Caco-2 (cell line): Measurements from ENCODE around the gene RPL39L. TPM values are rescaled to one million over a fixed set of nuclear protein-coding genes. Genes with fewer than 3 reads are reported as not detected.

Experiments
- BruUV-seq: library from RNA; stranded (reverse); fragments of 400-500 nt; replicated peaks from 2 replicates; lab custom pipeline; 2021; lab: Mats Ljungman, UMichigan
- CTCF ChIA-PET: fragments of 300-600 bp; sonication (Branson Sonifier 250); formaldehyde crosslinking; loops from one replicate; lab custom pipeline; 2022; ENCODE audit warnings: antibody characterized with exemption; lab: Charles Lee
- POLR2A ChIA-PET: fragments of 300-600 bp; sonication (Branson Sonifier 250); formaldehyde crosslinking; loops from one replicate; lab custom pipeline; 2022; ENCODE audit warnings: antibody characterized with exemption; lab: Charles Lee
- DNase-seq, 2 experiments: peaks; one replicate each; pipeline versions ENCODE4 v3.0.0 to v3.0.0-alpha.2; 2020 to 2022
- H3K27me3 ChIP-seq: replicated peaks from 2 replicates; pipeline ENCODE4 v1.6.0; 2011; ENCODE audit warnings: low read length; ENCODE audit not compliant: control insufficient read depth, insufficient read depth
- H3K36me3 ChIP-seq: 2 replicates; pipeline ENCODE4 v1.5.1; 2011; ENCODE audit warnings: low read length; ENCODE audit not compliant: control insufficient read depth, insufficient read depth
- H3K4me1 ChIP-seq: fragments of 250-450 bp; sonication (Bioruptor Pico); 2 replicates; pipeline ENCODE4 v1.5.1; 2020; ENCODE audit warnings: mild to moderate bottlenecking
- H3K4me3 ChIP-seq: 2 replicates; pipeline ENCODE4 v1.5.1; 2011; ENCODE audit warnings: low read depth, mild to moderate bottlenecking, control low read depth, low read length
- H3K9me3 ChIP-seq: fragments of 250-450 bp; sonication (Bioruptor Pico); 2 replicates; pipeline ENCODE4 v1.5.1; 2020; ENCODE audit warnings: mild to moderate bottlenecking, moderate library complexity
- H3K27ac Mint-ChIP-seq: one replicate; pipeline ENCODE4 v1.8.0; 2022; ENCODE audit warnings: mixed read lengths; ENCODE audit not compliant: unreplicated experiment
- H3K27me3 Mint-ChIP-seq: one replicate; pipeline ENCODE4 v1.8.0; 2022; ENCODE audit warnings: mixed read lengths; ENCODE audit not compliant: insufficient read depth, unreplicated experiment
- H3K36me3 Mint-ChIP-seq: one replicate; pipeline ENCODE4 v1.8.0; 2022; ENCODE audit warnings: mild to moderate bottlenecking, mixed read lengths; ENCODE audit not compliant: insufficient read depth, unreplicated experiment
- H3K4me1 Mint-ChIP-seq: one replicate; pipeline ENCODE4 v1.8.0; 2022; ENCODE audit warnings: low read depth, mixed read lengths; ENCODE audit not compliant: unreplicated experiment
- H3K4me3 Mint-ChIP-seq: one replicate; pipeline ENCODE4 v1.8.0; 2022; ENCODE audit warnings: mild to moderate bottlenecking, moderate library complexity, mixed read lengths; ENCODE audit not compliant: unreplicated experiment
- H3K9me3 Mint-ChIP-seq: one replicate; pipeline ENCODE4 v1.8.0; 2022; ENCODE audit warnings: mixed read lengths; ENCODE audit not compliant: unreplicated experiment
- intact Hi-C: fragments of 100-400 bp; cut with micrococcal nuclease; formaldehyde crosslinking; loops from one replicate; pipeline ENCODE4 v1.10.0; 2022; ENCODE audit not compliant: unreplicated experiment
- total RNA-seq: library from RNA; stranded (reverse); gene quantifications from 2 replicates; pipeline ENCODE4 v1.2.3, GENCODE V29; 2022
- TF ChIP-seq, protein P1 (sequence below), 2 experiments: fragments of 200-600 bp in 1 of 2; IDR thresholded peaks; 1 replicate in 1 of 2; 2 replicates in 1 of 2; pipeline versions ENCODE4 v1.5.1 to v1.8.0; 2011 to 2022; ENCODE audit warnings: antibody characterized with exemption in 1 of 2, control low read depth in 1 of 2, inconsistent platforms in 1 of 2, low read depth in 1 of 2, low read length in 1 of 2, mild to moderate bottlenecking in 1 of 2, moderate library complexity in 1 of 2; ENCODE audit not compliant: insufficient read depth in 1 of 2, severe bottlenecking in 1 of 2, unreplicated experiment in 1 of 2

RPL39L gene
- total RNA-seq, 1 experiment from 2014 or later, result 1.8 TPM

DNA sequence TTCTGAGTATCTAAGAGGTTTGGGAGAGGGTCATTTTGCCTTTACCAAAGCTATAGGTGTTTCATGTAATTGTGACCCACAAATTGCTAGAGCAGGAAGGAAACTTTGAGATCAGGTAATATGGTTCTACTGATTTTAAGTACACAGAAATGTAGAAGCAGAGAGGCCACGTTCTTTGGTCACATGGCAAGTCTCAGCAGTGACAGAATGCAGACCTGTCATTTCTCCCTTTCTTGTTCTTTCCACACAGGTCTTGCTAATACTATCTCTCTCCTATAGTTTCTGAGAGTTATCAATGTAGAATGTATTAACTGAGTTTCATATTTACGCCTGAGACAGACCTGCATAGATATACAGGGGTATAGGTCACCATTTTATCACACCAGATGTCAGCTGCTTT, 47.1 kb upstream of the RPL39L start:
- POLR2A ChIA-PET, result no interaction called here
- H3K36me3 ChIP-seq, result no peaks in the 10 kb centered on the region
- Mint-ChIP-seq H3K27ac (no peak overlapping the region), H3K4me1 (peaks cover 13% of the 10 kb centered on the region), H3K36me3 (no peaks in the 10 kb centered on the region), H3K27me3 (no peaks in the 10 kb centered on the region), H3K9me3 (no peaks in the 10 kb centered on the region), H3K4me3 (no peak overlapping the region)
- no TSS peak for BruUV-seq
- H3K4me3 ChIP-seq, result no peak overlapping the region
- H3K9me3 ChIP-seq, result no peaks in the 10 kb centered on the region
- TF ChIP-seq, protein P1, sequence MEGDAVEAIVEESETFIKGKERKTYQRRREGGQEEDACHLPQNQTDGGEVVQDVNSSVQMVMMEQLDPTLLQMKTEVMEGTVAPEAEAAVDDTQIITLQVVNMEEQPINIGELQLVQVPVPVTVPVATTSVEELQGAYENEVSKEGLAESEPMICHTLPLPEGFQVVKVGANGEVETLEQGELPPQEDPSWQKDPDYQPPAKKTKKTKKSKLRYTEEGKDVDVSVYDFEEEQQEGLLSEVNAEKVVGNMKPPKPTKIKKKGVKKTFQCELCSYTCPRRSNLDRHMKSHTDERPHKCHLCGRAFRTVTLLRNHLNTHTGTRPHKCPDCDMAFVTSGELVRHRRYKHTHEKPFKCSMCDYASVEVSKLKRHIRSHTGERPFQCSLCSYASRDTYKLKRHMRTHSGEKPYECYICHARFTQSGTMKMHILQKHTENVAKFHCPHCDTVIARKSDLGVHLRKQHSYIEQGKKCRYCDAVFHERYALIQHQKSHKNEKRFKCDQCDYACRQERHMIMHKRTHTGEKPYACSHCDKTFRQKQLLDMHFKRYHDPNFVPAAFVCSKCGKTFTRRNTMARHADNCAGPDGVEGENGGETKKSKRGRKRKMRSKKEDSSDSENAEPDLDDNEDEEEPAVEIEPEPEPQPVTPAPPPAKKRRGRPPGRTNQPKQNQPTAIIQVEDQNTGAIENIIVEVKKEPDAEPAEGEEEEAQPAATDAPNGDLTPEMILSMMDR (IDR thresholded peaks at IDR 0.05; ENCODE audit: insufficient read depth in 1 of 2, low read depth in 1 of 2, low read length in 1 of 2, severe bottlenecking in 1 of 2, unreplicated experiment in 1 of 2), result no peak
- intact Hi-C loops, result no loop called here
- peaks cover 27% of the 10 kb centered on the region for H3K4me1 ChIP-seq
- H3K27me3 ChIP-seq, result no peaks in the 10 kb centered on the region
- DNase-seq, result no peak
- CTCF ChIA-PET, result interaction anchor here (1.4 to 1.6 kb wide), 2 partner anchors 21 to 493 kb away, joined by 4 to 6 read pairs; no protein-coding TSS in a partner anchor

DNA sequence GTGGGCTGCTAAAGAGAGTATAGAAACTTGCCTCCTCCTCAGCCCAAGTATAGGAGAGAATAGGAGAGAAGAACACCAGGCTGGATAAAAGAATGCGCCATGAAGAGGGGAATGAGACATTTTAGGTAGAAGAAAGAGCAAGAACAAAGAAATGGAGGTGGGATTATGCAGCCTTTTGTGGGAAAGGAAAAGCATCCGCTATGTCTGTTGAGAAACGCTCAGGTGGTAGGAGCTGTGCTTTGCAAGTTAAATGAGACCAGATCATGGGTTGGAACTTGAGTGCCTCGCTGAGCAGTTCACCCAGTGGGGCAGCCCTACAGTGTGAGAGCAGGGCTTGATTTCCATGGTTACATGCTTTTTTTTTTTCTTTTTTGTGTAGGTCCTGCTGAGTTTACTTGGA, 46.5 kb upstream of the RPL39L start:
- Histone ChIP-seq H3K9me3 (no peaks in the 10 kb centered on the region), H3K27me3 (no peaks in the 10 kb centered on the region), H3K36me3 (no peaks in the 10 kb centered on the region), H3K4me3 (no peak overlapping the region), H3K4me1 (peaks cover 27% of the 10 kb centered on the region)
- no TSS peak for BruUV-seq
- intact Hi-C loops, result no loop called here
- ChIA-PET POLR2A (no interaction called here), CTCF (interaction anchor here (1.4 kb wide), 1 partner anchor 494 kb away, joined by 4 read pairs; no protein-coding TSS in a partner anchor)
- TF ChIP-seq, protein P1 (IDR thresholded peaks at IDR 0.05; ENCODE audit: insufficient read depth in 1 of 2, low read depth in 1 of 2, low read length in 1 of 2, severe bottlenecking in 1 of 2, unreplicated experiment in 1 of 2), result no peak
- Mint-ChIP-seq H3K9me3 (no peaks in the 10 kb centered on the region), H3K27ac (no peak overlapping the region), H3K4me3 (no peak overlapping the region), H3K4me1 (peaks cover 13% of the 10 kb centered on the region), H3K27me3 (no peaks in the 10 kb centered on the region), H3K36me3 (no peaks in the 10 kb centered on the region)
- DNase-seq, result no peak

DNA sequence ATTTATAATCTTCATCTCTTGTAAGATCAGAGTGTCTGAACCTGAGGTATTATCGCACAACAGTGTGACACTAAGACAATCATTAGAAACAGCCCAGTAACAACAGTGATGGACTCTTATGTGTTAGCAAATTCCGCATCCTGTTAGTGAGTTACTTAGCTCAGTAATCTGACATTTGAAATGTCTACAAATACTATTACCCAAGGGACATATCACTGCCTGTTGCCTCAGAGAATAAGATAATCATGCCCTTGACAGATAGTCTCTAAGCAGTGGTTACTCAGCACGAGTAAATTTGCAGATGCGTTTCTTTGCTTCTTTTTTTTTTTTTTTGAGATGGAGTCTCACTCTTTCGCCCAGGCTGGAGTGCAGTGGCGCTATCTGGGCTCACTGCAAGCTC, 44.6 kb upstream of the RPL39L start:
- no TSS peak for BruUV-seq
- DNase-seq, result no peak
- Mint-ChIP-seq H3K9me3 (no peaks in the 10 kb centered on the region), H3K4me3 (no peak overlapping the region), H3K36me3 (no peaks in the 10 kb centered on the region), H3K27me3 (no peaks in the 10 kb centered on the region), H3K4me1 (peaks cover 12% of the 10 kb centered on the region), H3K27ac (no peak overlapping the region)
- H3K36me3 ChIP-seq, result no peaks in the 10 kb centered on the region
- TF ChIP-seq, protein P1 (IDR thresholded peaks at IDR 0.05; ENCODE audit: insufficient read depth in 1 of 2, low read depth in 1 of 2, low read length in 1 of 2, severe bottlenecking in 1 of 2, unreplicated experiment in 1 of 2), result no peak
- POLR2A ChIA-PET, result no interaction called here
- CTCF ChIA-PET, result no interaction called here
- no peak overlapping the region for H3K4me3 ChIP-seq
- no peaks in the 10 kb centered on the region for H3K9me3 ChIP-seq
- H3K4me1 ChIP-seq, result peaks cover 27% of the 10 kb centered on the region
- H3K27me3 ChIP-seq, result no peaks in the 10 kb centered on the region
- intact Hi-C loops, result no loop called here
